Lower leg skin (tissue), 4 donors: Measurements from ENCODE around the gene ERI3. TPM values are rescaled to one million over a fixed set of nuclear protein-coding genes. Genes with fewer than 3 reads are reported as not detected.
A peak's percentile ranks its signal among the peaks of the same experiment; 100 is the strongest.

Experiments
- DNase-seq, 2 donors: peaks; one replicate each; pipeline ENCODE4 v3.0.0-alpha.2; 2019; ENCODE audit warnings: low spot score in 2 of 2
- H3K4me3 ChIP-seq: fragments of 200-600 bp; sonication (generic); 2 replicates; pipeline ENCODE4 v1.5.1; 2017; ENCODE audit warnings: mild to moderate bottlenecking, low read depth; ENCODE audit not compliant: poor library complexity, severe bottlenecking
- POLR2A ChIP-seq, 2 donors: fragments of 450-650 bp; IDR thresholded peaks; one replicate each; pipeline ENCODE4 v1.6.1; 2016 to 2017; ENCODE audit warnings: antibody characterized with exemption in 2 of 2, mild to moderate bottlenecking in 1 of 2, moderate library complexity in 1 of 2
- WGBS, 2 donors: methylation state at CpG; one replicate each; pipeline ENCODE4 v1.1.5; 2018; 5-methylcytosine and 5-hydroxymethylcytosine counted together
- intact Hi-C: fragments of 100-400 bp; cut with DNase I; formaldehyde crosslinking; loops from one replicate; pipeline ENCODE4 v1.15.0; 2023; ENCODE audit warnings: low total_unique reads
- total RNA-seq, 4 donors: library from RNA; depleted of rRNA; stranded (reverse); fragments of >200 nt; gene quantifications; one replicate each; pipeline ENCODE4 v1.1.0, GENCODE V29; 2016
- TF ChIP-seq, protein P1 (sequence below), 3 donors: fragments of 450-650 bp; IDR thresholded peaks; one replicate each; pipeline ENCODE4 v1.5.1; 2016; ENCODE audit warnings: antibody characterized with exemption in 3 of 3, mild to moderate bottlenecking in 3 of 3, moderate library complexity in 2 of 3

Gene ERI3, protein sequence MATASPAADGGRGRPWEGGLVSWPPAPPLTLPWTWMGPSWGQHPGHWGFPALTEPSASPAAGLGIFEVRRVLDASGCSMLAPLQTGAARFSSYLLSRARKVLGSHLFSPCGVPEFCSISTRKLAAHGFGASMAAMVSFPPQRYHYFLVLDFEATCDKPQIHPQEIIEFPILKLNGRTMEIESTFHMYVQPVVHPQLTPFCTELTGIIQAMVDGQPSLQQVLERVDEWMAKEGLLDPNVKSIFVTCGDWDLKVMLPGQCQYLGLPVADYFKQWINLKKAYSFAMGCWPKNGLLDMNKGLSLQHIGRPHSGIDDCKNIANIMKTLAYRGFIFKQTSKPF
- total RNA-seq = 10 to 100 TPM; 28.3 to 43.3 (median 40.4) TPM

DNA sequence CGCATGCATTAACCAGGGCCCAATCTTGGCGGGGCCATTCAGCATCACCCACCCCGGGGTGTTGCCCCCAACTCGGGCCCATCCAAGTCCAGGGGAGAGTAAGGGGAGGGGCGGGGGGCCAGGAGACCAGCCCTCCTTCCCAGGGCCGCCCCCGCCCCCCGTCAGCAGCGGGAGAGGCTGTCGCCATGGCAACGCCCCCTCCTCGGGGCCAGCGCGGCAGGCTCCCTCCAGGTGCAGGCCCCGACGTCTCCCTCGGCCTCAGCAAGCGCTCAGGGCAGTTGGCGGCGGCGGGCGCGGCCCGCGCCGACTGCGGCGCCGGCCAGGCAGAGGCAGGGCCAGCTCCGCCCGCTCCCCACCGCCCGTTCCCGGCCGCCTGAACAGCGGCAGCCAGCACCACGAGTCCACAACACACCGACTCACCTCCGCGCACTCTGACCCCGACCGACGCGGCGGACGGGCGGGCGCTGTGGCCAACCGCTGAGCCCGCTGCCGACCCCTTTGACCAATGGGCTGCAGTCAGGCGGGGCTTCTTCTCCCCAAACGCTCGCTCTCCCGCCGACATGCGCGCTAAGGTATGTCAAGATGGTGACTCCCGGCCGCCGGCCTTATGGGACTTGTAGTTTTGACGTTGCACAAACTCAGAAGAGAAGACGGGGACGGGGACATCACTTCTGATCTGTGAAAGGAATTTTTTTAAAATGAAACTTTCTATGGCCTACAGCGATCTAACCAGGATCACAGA, at the start of gene ERI3:
Gene ERI3 (minus strand): TSS at position 418 of the 742 bp plus-strand sequence. CDS start 231 bp downstream, at position 187.
- 1% methylated on average over 44 to 49 of the region's 65 CpGs for WGBS, 2 donors
- H3K4me3 ChIP-seq = peak within 1 kb of the TSS; percentile 81
- DNase-seq = peak; percentile 97 to 99
- intact Hi-C loops = no loop called here
- TF ChIP-seq, protein P1, sequence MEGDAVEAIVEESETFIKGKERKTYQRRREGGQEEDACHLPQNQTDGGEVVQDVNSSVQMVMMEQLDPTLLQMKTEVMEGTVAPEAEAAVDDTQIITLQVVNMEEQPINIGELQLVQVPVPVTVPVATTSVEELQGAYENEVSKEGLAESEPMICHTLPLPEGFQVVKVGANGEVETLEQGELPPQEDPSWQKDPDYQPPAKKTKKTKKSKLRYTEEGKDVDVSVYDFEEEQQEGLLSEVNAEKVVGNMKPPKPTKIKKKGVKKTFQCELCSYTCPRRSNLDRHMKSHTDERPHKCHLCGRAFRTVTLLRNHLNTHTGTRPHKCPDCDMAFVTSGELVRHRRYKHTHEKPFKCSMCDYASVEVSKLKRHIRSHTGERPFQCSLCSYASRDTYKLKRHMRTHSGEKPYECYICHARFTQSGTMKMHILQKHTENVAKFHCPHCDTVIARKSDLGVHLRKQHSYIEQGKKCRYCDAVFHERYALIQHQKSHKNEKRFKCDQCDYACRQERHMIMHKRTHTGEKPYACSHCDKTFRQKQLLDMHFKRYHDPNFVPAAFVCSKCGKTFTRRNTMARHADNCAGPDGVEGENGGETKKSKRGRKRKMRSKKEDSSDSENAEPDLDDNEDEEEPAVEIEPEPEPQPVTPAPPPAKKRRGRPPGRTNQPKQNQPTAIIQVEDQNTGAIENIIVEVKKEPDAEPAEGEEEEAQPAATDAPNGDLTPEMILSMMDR (IDR thresholded peaks at IDR 0.05) = no peak
- TF ChIP-seq POLR2A (IDR thresholded peaks at IDR 0.05) = no peak

DNA sequence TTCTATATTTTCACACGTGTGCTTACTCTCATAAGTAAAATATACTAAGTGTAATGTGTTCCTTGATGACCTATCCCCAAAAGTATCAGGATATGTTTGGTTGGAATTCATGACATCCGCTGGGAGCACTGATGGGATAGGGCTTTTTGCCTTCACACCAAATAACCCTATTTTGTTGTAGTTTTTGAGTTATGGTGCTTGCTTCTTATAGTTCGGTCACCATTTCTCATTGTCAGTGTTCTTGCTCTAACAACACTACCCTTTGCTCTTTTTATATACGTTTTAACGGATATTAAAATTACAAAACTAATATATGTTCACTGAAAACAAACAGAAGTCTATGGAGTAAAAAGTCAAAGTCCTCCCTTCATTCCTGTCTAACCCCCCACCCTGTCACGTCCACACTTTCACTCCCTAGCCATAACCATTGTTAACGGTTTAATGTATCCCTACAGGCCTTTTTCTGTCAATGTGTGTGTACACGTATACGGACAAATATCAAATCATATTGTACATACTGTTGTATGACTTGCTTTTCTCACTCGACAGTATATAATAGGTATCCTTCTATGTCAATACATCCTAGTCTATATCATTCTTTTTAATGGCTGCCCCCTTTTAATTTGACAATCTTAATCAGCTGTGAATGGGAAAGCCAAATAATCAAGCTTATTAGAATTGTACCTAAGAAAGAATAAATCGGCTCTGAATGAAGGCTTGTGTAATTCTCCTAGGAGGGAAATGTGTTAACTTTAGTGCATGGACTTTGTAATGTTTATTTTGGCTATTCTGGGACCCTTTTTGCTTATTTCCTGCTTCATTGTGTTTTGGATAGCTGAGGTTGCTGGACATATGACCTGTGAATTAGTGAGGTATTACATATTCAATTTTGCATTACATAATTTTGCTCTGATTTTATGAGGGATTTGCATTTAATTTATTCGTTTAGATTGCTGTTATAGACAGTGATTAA, 46.5 kb upstream of the ERI3 start:
- no peak overlapping the region for H3K4me3 ChIP-seq
- DNase-seq = no peak
- intact Hi-C loops = no loop called here
- no peak for TF ChIP-seq POLR2A (IDR thresholded peaks at IDR 0.05)
- TF ChIP-seq, protein P1 (IDR thresholded peaks at IDR 0.05) = no peak
- 86 to 89% methylated on average over 12 of the region's 12 CpGs for WGBS, 2 donors

DNA sequence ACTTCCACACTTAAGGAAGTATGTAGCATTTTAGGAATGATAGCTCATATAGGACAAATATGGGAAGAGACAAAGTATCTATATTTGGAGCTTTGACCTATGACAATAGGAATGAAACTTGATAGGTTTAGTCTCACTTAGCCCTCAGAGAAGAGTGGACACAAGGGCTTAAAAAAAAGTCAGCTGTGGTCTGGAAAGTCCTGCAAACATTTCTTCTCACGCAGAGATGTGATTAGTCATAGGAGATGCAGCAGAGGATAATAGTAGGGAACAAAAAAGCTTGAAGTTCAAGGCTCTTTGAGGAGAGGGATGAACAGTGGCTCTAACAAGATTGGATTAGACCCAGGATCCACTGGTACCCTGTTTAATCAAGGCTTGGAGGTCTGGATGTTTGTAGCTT, 35.2 kb upstream of the ERI3 start:
- intact Hi-C loops = no loop called here
- WGBS, 2 donors = 73 to 77% methylated on average over 1 of the region's 1 CpG

DNA sequence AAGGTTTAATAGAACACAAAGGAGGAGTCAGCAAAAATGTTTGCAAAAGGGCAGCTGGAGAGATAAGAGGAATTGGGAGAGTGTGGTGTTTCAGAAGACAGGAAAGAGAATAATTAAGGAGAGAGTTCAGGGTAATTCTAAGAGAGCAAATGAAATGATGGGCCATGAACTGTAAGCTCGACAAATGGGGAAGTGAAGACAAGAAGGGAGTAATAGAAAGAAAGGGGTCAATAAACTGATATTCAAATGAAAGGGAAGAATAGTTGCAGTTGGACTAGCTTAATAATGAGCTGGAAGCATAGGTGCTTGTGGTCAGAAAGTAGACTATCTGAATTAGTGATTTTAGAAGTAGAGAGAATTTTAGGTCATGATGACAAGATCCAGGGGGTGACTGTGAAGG, 34.4 kb upstream of the ERI3 start:
- WGBS, 2 donors = 79 to 80% methylated on average over 1 of the region's 1 CpG
- TF ChIP-seq POLR2A (IDR thresholded peaks at IDR 0.05) = no peak
- TF ChIP-seq, protein P1 (IDR thresholded peaks at IDR 0.05) = no peak
- intact Hi-C loops = no loop called here
- no peak for DNase-seq
- no peak overlapping the region for H3K4me3 ChIP-seq

More for the DNA sequence above, 35.2 kb upstream of the ERI3 start:
- H3K4me3 ChIP-seq = no peak overlapping the region
- TF ChIP-seq, protein P1 (IDR thresholded peaks at IDR 0.05) = no peak
- TF ChIP-seq POLR2A (IDR thresholded peaks at IDR 0.05) = no peak
- DNase-seq = no peak

DNA sequence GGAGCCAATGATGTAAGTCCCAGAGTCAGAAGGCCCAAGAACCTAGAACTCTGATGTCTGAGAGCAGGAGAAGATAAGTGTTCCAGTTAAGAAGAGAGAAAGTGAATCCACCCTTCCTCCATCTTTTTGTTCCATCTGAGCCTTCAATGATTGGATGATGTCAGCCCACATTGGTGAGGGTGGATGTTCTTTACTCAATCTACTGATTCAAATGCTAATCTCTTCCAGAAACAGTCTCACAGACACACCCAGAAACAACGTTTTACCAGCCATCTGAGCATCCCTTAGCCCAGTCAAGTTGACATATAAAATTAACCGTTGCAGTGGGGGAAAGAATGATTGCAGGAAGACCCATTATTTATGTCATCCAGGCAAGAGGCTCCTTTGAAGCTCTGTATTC, 33.5 kb upstream of the ERI3 start:
- WGBS, 2 donors = 40 to 44% methylated on average over 2 of the region's 2 CpGs
- TF ChIP-seq, protein P1 (IDR thresholded peaks at IDR 0.05) = no peak
- no peak for TF ChIP-seq POLR2A (IDR thresholded peaks at IDR 0.05)
- no peak for DNase-seq
- no peak overlapping the region for H3K4me3 ChIP-seq
- intact Hi-C loops = no loop called here
